KOPT-K1 (cell line): ENCODE results near the gene PHACTR3.
"Not testable (repeated sequence)": the region's sequence is repeated elsewhere in the genome, so short reads cannot be mapped to it uniquely, and the experiment has no call there.

ENCODE experiments used
- H3K27ac ChIP-seq: fragments of 200-600 bp; sonication (generic); 2 replicates; pipeline ENCODE4 v1.5.1; 2016; ENCODE audit warnings: antibody characterized with exemption, mild to moderate bottlenecking, low read depth, low read length; ENCODE audit not compliant: poor library complexity, severe bottlenecking
- H3K36me3 ChIP-seq: fragments of 200-600 bp; sonication (generic); 2 replicates; pipeline ENCODE4 v1.5.1; 2017; ENCODE audit warnings: antibody characterized with exemption, mild to moderate bottlenecking, low read length, moderate library complexity; ENCODE audit not compliant: insufficient read depth
- H3K9me3 ChIP-seq: fragments of 200-600 bp; sonication (generic); 2 replicates; pipeline ENCODE4 v1.5.1; 2017; ENCODE audit warnings: antibody characterized with exemption, low read length, mild to moderate bottlenecking; ENCODE audit not compliant: insufficient read depth, poor library complexity, severe bottlenecking

Gene PHACTR3

DNA sequence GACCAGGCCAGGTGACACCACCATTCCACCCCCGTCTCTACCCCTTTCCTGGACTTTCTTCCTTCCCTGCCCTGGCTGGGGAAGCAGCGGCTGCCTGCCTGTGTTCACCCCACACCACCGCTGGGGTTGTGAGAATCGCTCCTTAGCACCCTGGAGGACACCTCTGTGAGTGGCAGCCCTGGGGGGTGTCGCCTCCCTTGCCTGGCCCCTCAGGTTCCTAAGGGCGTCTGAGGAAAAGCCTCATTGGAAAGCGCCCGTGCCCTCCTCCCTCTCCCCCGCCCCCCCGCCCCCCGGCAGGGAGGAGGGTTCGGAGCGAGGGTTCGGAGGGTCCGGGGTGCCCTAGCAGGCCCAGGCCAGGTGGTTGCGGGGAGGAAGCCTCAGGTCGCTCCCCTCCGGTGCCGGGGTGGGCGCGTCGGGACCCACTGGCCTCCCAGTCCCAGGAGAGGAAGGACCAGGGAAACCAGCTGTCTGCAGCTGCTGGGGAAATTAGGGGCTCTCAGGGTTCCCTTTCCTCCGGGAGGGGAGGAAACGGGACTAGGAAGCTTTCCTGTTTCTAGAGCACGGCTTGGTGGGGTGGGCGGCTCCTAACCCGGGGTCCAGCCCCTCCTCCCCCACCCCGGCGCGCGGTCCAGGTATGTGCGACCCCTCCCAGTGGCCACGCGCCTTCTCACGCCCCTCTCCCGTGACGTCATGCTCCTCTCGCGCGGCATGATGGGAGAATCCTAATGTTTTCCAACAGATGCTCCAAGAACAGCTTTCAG, at the start of gene PHACTR3:
PHACTR3 (plus strand) TSS at position 760 of the 761 bp plus-strand sequence. CDS start 475 bp downstream, outside the sequence.
- no peaks in the 10 kb centered on the region for H3K9me3 ChIP-seq

GRCh38 chr20:59557733-59558529, 46.4 kb upstream of the PHACTR3 start:
- H3K36me3 ChIP-seq, H3K27ac ChIP-seq, H3K9me3 ChIP-seq: not testable (repeated sequence)

More for the DNA sequence above, at the start of gene PHACTR3:
- no peak within 1 kb of the TSS for H3K27ac ChIP-seq
- no peaks in the 10 kb centered on the region for H3K36me3 ChIP-seq

- no peak overlapping the region for H3K27ac ChIP-seq
- H3K9me3 ChIP-seq: no peaks in the 10 kb centered on the region
- H3K36me3 ChIP-seq: no peaks in the 10 kb centered on the region
Measured at GRCh38 chr20:59559024-59559817, 45.1 kb upstream of the PHACTR3 start.

- Histone ChIP-seq H3K36me3 (no peaks in the 10 kb centered on the region), H3K9me3 (no peaks in the 10 kb centered on the region), H3K27ac (no peak overlapping the region)
Measured at GRCh38 chr20:59559863-59560262, 44.5 kb upstream of the PHACTR3 start.

- Histone ChIP-seq H3K9me3 (no peaks in the 10 kb centered on the region), H3K27ac (no peak overlapping the region), H3K36me3 (no peaks in the 10 kb centered on the region)
Measured at GRCh38 chr20:59560588-59561227, 43.6 kb upstream of the PHACTR3 start.

DNA sequence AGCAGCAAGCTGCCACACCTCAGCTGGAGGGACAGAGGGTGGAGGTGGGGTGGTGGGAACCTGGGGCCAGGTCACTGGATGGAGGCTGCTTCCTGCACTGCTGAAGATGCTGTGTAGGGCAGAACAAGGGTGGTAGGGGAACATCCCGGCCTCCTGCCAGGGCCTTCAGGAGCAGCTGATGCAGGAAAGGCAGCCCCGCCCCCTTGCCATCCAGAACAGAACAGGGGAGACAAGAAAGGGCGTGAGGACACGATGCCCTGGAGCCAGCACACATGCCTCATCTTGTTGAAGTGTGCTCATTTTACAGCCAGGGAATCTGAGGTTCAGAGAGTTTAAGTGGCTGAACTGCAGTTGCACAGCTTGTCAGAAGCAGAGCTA, 43.1 kb upstream of the PHACTR3 start:
- H3K27ac ChIP-seq: no peak overlapping the region
- no peaks in the 10 kb centered on the region for H3K36me3 ChIP-seq
- H3K9me3 ChIP-seq: no peaks in the 10 kb centered on the region

DNA sequence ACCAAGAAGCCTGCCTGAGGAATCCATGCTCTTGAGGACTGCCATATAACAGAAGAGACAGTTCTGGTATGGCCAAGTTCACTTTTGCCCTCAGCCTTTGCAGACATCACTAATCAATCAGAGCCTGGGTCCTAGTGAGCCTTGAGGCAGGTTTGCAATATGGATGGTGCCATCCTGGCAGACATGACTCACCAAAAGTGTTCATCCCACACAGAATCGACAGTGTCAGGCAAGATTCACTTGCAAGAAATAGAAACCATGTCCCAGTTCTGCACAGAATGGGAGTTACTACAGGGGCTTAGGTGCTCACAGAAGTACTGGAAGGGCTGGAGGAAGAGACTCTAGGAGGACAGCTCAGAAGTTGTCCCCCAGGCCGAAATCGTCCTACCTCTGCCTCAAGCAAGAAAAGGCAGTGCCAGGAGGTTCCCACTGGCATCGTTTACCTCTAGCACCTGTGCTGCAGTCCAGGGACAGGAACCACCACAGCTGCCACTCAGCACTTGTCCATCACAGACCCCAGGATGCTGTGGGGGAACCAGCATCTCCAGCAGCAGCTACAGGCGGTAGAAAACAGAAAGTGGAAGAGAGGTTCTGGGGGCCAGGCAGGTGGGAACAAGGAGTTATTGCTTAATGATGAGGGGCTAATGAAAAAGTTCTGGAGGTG, 42.6 kb upstream of the PHACTR3 start:
- Histone ChIP-seq H3K9me3 (no peaks in the 10 kb centered on the region), H3K36me3 (no peaks in the 10 kb centered on the region), H3K27ac (no peak overlapping the region)

DNA sequence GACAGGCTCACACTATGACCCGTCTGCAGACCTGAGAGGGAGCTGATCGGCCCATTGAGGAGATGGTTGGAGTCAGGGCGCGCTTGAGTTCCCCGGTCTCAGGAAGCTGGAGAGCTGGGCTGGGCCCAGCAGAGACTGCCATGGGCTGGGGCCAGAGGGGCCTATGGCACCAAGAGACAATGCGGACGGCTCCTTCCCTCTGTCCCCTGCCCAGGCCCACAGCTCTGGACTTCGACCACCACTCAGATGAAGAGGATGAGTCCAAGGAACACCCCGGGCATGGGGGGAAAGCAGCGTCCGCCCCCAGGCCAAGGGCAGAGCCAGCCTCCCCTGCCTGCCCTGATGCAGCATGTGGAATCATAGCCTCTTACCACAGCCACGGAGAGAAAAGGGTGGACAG, 40.2 kb upstream of the PHACTR3 start:
- Histone ChIP-seq H3K9me3 (no peaks in the 10 kb centered on the region), H3K27ac (no peak overlapping the region), H3K36me3 (no peaks in the 10 kb centered on the region)

GRCh38 chr20:59564943-59565342, 39.4 kb upstream of the PHACTR3 start:
- Histone ChIP-seq H3K9me3 (no peaks in the 10 kb centered on the region), H3K27ac (no peak overlapping the region), H3K36me3 (no peaks in the 10 kb centered on the region)

- Histone ChIP-seq H3K36me3 (no peaks in the 10 kb centered on the region), H3K9me3 (no peaks in the 10 kb centered on the region), H3K27ac (no peak overlapping the region)
Measured at GRCh38 chr20:59565768-59566461, 38.4 kb upstream of the PHACTR3 start.

GRCh38 chr20:59566631-59567524, 37.5 kb upstream of the PHACTR3 start:
- Histone ChIP-seq H3K9me3 (no peaks in the 10 kb centered on the region), H3K36me3 (no peaks in the 10 kb centered on the region), H3K27ac (no peak overlapping the region)

GRCh38 chr20:59567585-59568508, 36.5 kb upstream of the PHACTR3 start:
- H3K9me3 ChIP-seq: no peaks in the 10 kb centered on the region
- H3K36me3 ChIP-seq: no peaks in the 10 kb centered on the region
- no peak overlapping the region for H3K27ac ChIP-seq
